Astrocyte of the cerebellum (primary cell): ENCODE data around the gene ELL3.

Experiments
- DNase-seq: peaks from one replicate; pipeline ENCODE4 v3.0.0-alpha.2; 2011; ENCODE audit warnings: low read depth
- H3K4me3 ChIP-seq: 2 replicates; pipeline ENCODE4 v1.5.1; 2011; ENCODE audit warnings: mild to moderate bottlenecking, low read depth, low read length, moderate library complexity
- CTCF ChIP-seq: IDR thresholded peaks from 2 replicates; pipeline ENCODE4 v1.5.1; 2012; ENCODE audit warnings: low read length, low read depth, moderate library complexity, mild to moderate bottlenecking; ENCODE audit errors: missing control alignments
- in situ Hi-C: cut with HindIII; loops from 2 replicates; pipeline ENCODE4 v1.10.0; 2017; ENCODE audit warnings: low sequenced_read_pairs

The ELL3 gene

GRCh38 chr15:43771816-43772215 lies 5.0 kb downstream of the ELL3 start:
- no peak overlapping the region for H3K4me3 ChIP-seq
- no peak for DNase-seq
- in situ Hi-C loops, result no loop called here
- no peak for TF ChIP-seq CTCF

GRCh38 chr15:43769584-43770228 lies 7.1 kb downstream of the ELL3 start:
- DNase-seq, result no peak
- in situ Hi-C loops, result no loop called here

GRCh38 chr15:43763819-43764446 lies 12.8 kb downstream of the ELL3 start:
- no peak for DNase-seq
- in situ Hi-C loops, result no loop called here
- no peak for TF ChIP-seq CTCF

More at GRCh38 chr15:43769584-43770228, 7.1 kb downstream of the ELL3 start:
- H3K4me3 ChIP-seq, result no peak overlapping the region
- TF ChIP-seq CTCF, result peak; percentile 90

GRCh38 chr15:43762824-43763223 lies 13.9 kb downstream of the ELL3 start:
- H3K4me3 ChIP-seq, result no peak overlapping the region
- in situ Hi-C loops, result no loop called here
- TF ChIP-seq CTCF, result no peak
- no peak for DNase-seq

More at GRCh38 chr15:43763819-43764446, 12.8 kb downstream of the ELL3 start:
- no peak overlapping the region for H3K4me3 ChIP-seq

GRCh38 chr15:43751885-43752284 lies 24.9 kb downstream of the ELL3 start:
- in situ Hi-C loops, result no loop called here
- no peak for TF ChIP-seq CTCF
- no peak for DNase-seq
- no peak overlapping the region for H3K4me3 ChIP-seq

- H3K4me3 ChIP-seq, result no peak overlapping the region
- in situ Hi-C loops, result no loop called here
- DNase-seq, result no peak
- no peak for TF ChIP-seq CTCF
Observed at GRCh38 chr15:43749690-43750345, 26.9 kb downstream of the ELL3 start.
